Chondrocyte (in vitro differentiated cells): ENCODE results near the gene SRCIN1. TPM values are rescaled to one million over a fixed set of nuclear protein-coding genes. Genes with fewer than 3 reads are reported as not detected.

ENCODE experiments used
- DNase-seq: peaks from one replicate; pipeline ENCODE4 v3.0.0; 2021; ENCODE audit warnings: mixed read lengths, low spot score
- H3K27ac Mint-ChIP-seq: one replicate; pipeline ENCODE4 v1.8.0; 2021; ENCODE audit warnings: mild to moderate bottlenecking, moderate library complexity, mixed read lengths; ENCODE audit not compliant: unreplicated experiment
- H3K27me3 Mint-ChIP-seq: 2 replicates; pipeline ENCODE4 v1.8.0; 2021; ENCODE audit warnings: low read depth, mixed read lengths
- H3K36me3 Mint-ChIP-seq: 2 replicates; pipeline ENCODE4 v1.8.0; 2021; ENCODE audit warnings: low read depth, mixed read lengths
- H3K4me1 Mint-ChIP-seq: 2 replicates; pipeline ENCODE4 v1.8.0; 2021; ENCODE audit warnings: low read depth, mild to moderate bottlenecking, mixed read lengths
- H3K4me3 Mint-ChIP-seq: one replicate; pipeline ENCODE4 v1.8.0; 2021; ENCODE audit warnings: mild to moderate bottlenecking, moderate library complexity, mixed read lengths; ENCODE audit not compliant: unreplicated experiment
- H3K9me3 Mint-ChIP-seq: 2 replicates; pipeline ENCODE4 v1.8.0; 2021; ENCODE audit warnings: low read depth, mixed read lengths
- CTCF ChIP-seq: fragments of 200-600 bp; sonication (generic); IDR thresholded peaks from 2 replicates; pipeline ENCODE4 v1.5.0; 2021; ENCODE audit warnings: antibody characterized with exemption, mild to moderate bottlenecking, moderate library complexity
- total RNA-seq: library from RNA; stranded (reverse); gene quantifications from 3 replicates; pipeline ENCODE4 v1.2.1, GENCODE V29; 2021

SRCIN1 gene
- total RNA-seq, 1 donor from 2014 or later: 0.30 TPM

GRCh38 chr17:38546396-38546795 is 59.4 kb downstream of the SRCIN1 start:
- H3K27ac Mint-ChIP-seq: no peak overlapping the region
- no peak for TF ChIP-seq CTCF

GRCh38 chr17:38545531-38546225 is 60.1 kb downstream of the SRCIN1 start:
- H3K36me3 Mint-ChIP-seq: no peaks in the 10 kb centered on the region
- H3K27ac Mint-ChIP-seq: no peak overlapping the region
- DNase-seq: no peak
- no peaks in the 10 kb centered on the region for H3K9me3 Mint-ChIP-seq
- H3K4me3 Mint-ChIP-seq: no peak overlapping the region
- H3K27me3 Mint-ChIP-seq: peaks cover 26% of the 10 kb centered on the region
- no peaks in the 10 kb centered on the region for H3K4me1 Mint-ChIP-seq
- TF ChIP-seq CTCF: no peak

More at GRCh38 chr17:38546396-38546795, 59.4 kb downstream of the SRCIN1 start:
- no peaks in the 10 kb centered on the region for H3K4me1 Mint-ChIP-seq
- H3K4me3 Mint-ChIP-seq: no peak overlapping the region
- H3K27me3 Mint-ChIP-seq: peaks cover 23% of the 10 kb centered on the region
- no peak for DNase-seq
- no peaks in the 10 kb centered on the region for H3K36me3 Mint-ChIP-seq
- no peaks in the 10 kb centered on the region for H3K9me3 Mint-ChIP-seq

GRCh38 chr17:38544839-38545209 is 60.9 kb downstream of the SRCIN1 start:
- Mint-ChIP-seq H3K27me3 (peaks cover 24% of the 10 kb centered on the region), H3K4me3 (no peak overlapping the region), H3K27ac (no peak overlapping the region), H3K36me3 (no peaks in the 10 kb centered on the region), H3K4me1 (no peaks in the 10 kb centered on the region), H3K9me3 (no peaks in the 10 kb centered on the region)
- no peak for DNase-seq
- TF ChIP-seq CTCF: no peak

- Mint-ChIP-seq H3K9me3 (no peaks in the 10 kb centered on the region), H3K4me1 (no peaks in the 10 kb centered on the region), H3K4me3 (no peak overlapping the region), H3K36me3 (no peaks in the 10 kb centered on the region), H3K27ac (no peak overlapping the region), H3K27me3 (peaks cover 19% of the 10 kb centered on the region)
- TF ChIP-seq CTCF: no peak
- DNase-seq: no peak
Measured at GRCh38 chr17:38544175-38544838, 61.4 kb downstream of the SRCIN1 start.

GRCh38 chr17:38543403-38544174 is 62.2 kb downstream of the SRCIN1 start:
- Mint-ChIP-seq H3K36me3 (peaks cover under 1% of the 10 kb centered on the region), H3K9me3 (no peaks in the 10 kb centered on the region), H3K27me3 (peaks cover 17% of the 10 kb centered on the region), H3K27ac (no peak overlapping the region), H3K4me1 (no peaks in the 10 kb centered on the region), H3K4me3 (no peak overlapping the region)
- TF ChIP-seq CTCF: no peak
- no peak for DNase-seq
